Mesothelial cell of epicardium (in vitro differentiated cells): Measurements from ENCODE around the gene CAPN7. TPM values are rescaled to one million over a fixed set of nuclear protein-coding genes. Genes with fewer than 3 reads are reported as not detected.

Experiments
- DNase-seq, 2 experiments: peaks; one replicate each; pipeline ENCODE4 v3.0.0; 2021; ENCODE audit warnings: low spot score in 2 of 2; ENCODE audit not compliant: unreplicated experiment in 2 of 2
- H3K27ac Mint-ChIP-seq: 2 replicates; pipeline ENCODE4 v1.8.0; 2021; ENCODE audit warnings: mixed read lengths
- H3K27me3 Mint-ChIP-seq: 2 replicates; pipeline ENCODE4 v1.8.0; 2021; ENCODE audit warnings: low read depth, mixed read lengths
- H3K36me3 Mint-ChIP-seq: 2 replicates; pipeline ENCODE4 v1.8.0; 2021; ENCODE audit warnings: mixed read lengths
- H3K4me1 Mint-ChIP-seq: 2 replicates; pipeline ENCODE4 v1.8.0; 2021; ENCODE audit warnings: mixed read lengths
- H3K4me3 Mint-ChIP-seq: 2 replicates; pipeline ENCODE4 v1.8.0; 2021; ENCODE audit warnings: mild to moderate bottlenecking, moderate library complexity, mixed read lengths
- H3K9me3 Mint-ChIP-seq: 2 replicates; pipeline ENCODE4 v1.8.0; 2021; ENCODE audit warnings: mixed read lengths
- total RNA-seq: library from RNA; stranded (reverse); gene quantifications from 3 replicates; pipeline ENCODE4 v1.2.1, GENCODE V29; 2021
- TF ChIP-seq, protein P1 (sequence below): fragments of 200-600 bp; sonication (generic); IDR thresholded peaks from one replicate; pipeline ENCODE4 v1.5.0; 2021; ENCODE audit warnings: antibody characterized with exemption; ENCODE audit not compliant: unreplicated experiment

CAPN7 gene
- total RNA-seq, 1 donor from 2014 or later, result 42.4 TPM

DNA sequence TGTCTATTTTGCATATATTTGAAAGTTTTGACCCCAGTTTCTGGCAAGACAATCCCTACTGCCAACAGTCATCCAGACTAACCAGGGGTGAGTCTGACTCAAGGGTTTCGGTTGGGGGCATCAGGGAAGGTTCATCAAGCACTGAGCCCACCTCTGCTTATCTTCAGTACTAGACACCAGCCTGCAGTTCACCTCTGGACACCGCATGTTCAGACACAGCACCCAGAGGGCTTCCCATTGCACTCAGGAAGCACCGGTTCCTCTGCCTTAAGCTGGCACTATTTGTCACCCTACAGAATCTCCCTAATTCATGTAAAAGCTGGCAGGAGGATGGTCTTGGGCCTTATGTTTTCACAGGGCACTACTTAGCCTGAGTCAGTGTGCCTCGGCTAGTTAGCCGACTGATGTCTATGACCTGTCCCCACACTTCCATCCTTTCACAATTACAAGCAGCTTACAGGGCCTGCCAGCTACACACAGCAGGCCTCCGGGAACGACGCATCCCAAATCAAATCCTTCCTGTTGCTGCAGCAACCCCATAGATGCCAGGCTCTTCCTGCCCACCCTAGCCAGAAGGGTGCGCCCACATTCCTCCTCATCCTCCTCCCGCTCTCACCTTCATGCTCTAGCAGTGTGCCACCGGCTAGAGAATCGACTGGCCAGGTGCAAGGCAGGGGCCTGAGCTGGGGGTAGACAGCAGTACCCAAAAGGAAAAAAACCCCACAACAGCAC is 73.8 kb downstream of the CAPN7 start:
- Mint-ChIP-seq H3K9me3 (no peaks in the 10 kb centered on the region), H3K4me3 (no peak overlapping the region), H3K27ac (peak overlapping the region; percentile 36)

DNA sequence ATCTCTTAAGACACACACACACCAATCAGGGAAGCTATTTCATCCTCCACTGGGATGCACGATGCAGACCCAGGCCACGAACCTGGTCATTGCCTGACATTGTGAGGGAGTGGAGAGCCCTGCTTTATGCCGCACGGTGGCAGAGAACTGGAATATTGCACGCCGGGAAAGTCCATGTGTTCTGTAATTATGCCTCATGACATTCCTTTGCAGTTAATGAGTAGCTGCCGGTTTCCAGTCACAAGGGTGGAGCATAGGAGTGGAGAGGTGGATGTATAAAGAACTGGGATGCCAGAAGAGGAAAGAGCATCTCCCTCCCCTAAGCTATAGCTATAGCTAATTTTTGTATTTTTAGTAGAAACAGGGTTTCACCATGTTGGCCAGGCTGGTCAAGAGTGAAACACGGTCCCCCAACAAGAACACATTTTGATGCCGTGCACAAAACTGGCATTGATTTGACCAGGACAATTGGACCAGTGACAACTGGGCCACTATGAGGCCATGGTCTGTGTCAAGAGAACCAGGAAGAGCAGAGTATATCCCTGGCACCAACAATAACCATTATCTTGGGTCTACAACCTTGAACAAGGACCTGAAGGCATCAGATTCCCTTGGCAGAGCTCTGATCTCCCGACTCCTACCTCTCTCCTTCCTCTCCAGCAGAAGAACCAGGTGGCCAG is 74.9 kb downstream of the CAPN7 start:
- no peaks in the 10 kb centered on the region for H3K27me3 Mint-ChIP-seq
- no peak overlapping the region for H3K27ac Mint-ChIP-seq
- H3K9me3 Mint-ChIP-seq, result no peaks in the 10 kb centered on the region
- TF ChIP-seq, protein P1, sequence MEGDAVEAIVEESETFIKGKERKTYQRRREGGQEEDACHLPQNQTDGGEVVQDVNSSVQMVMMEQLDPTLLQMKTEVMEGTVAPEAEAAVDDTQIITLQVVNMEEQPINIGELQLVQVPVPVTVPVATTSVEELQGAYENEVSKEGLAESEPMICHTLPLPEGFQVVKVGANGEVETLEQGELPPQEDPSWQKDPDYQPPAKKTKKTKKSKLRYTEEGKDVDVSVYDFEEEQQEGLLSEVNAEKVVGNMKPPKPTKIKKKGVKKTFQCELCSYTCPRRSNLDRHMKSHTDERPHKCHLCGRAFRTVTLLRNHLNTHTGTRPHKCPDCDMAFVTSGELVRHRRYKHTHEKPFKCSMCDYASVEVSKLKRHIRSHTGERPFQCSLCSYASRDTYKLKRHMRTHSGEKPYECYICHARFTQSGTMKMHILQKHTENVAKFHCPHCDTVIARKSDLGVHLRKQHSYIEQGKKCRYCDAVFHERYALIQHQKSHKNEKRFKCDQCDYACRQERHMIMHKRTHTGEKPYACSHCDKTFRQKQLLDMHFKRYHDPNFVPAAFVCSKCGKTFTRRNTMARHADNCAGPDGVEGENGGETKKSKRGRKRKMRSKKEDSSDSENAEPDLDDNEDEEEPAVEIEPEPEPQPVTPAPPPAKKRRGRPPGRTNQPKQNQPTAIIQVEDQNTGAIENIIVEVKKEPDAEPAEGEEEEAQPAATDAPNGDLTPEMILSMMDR, result no peak
- DNase-seq, result no peak
- peaks cover 24% of the 10 kb centered on the region for H3K4me1 Mint-ChIP-seq
- H3K4me3 Mint-ChIP-seq, result no peak overlapping the region
- no peaks in the 10 kb centered on the region for H3K36me3 Mint-ChIP-seq

More for the DNA sequence above, 73.8 kb downstream of the CAPN7 start:
- H3K27me3 Mint-ChIP-seq, result no peaks in the 10 kb centered on the region
- peaks cover 21% of the 10 kb centered on the region for H3K4me1 Mint-ChIP-seq
- no peak for DNase-seq
- H3K36me3 Mint-ChIP-seq, result peaks cover 2% of the 10 kb centered on the region
- TF ChIP-seq, protein P1, result no peak

DNA sequence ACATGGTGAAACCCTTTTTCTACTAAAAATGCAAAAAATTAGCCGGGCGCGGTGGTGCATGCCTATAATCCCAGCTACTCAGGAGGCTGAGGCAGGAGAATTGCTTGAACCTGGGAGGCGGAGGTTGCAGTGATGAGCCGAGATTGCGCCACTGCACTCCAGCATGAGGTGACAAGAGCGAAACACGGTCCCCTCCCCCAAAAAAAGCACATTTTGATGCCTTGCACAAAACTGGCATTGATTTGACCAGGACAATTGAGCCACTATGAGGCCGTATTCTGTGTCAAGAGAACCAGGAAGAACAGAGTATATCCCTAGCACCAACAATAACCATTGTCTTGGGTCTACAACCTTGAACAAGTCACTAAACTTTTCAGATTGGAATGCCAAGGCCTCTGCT is 75.8 kb downstream of the CAPN7 start:
- no peaks in the 10 kb centered on the region for H3K27me3 Mint-ChIP-seq
- H3K4me3 Mint-ChIP-seq, result no peak overlapping the region

DNA sequence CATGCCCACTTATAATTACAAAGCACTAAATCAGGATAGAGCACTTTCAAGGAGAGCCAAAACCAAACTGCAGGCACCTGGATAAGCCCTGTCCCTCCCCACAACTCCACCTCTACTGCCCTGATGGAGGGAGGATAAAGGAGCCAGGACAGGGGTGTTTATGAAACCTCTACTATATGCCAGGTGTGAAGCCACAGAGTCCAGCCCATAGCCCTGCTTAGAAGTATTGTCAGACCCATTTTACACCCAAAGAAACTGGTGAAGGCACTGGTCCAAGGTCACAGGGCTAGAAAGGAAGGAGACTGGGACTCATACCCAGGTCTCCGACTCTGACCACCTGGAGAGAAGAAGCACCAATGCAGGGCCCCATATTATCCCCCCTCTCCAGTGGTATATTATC is 77.7 kb downstream of the CAPN7 start:
- TF ChIP-seq, protein P1, result no peak
- H3K27me3 Mint-ChIP-seq, result no peaks in the 10 kb centered on the region
- H3K4me3 Mint-ChIP-seq, result no peak overlapping the region
- H3K9me3 Mint-ChIP-seq, result no peaks in the 10 kb centered on the region
- no peak overlapping the region for H3K27ac Mint-ChIP-seq
- no peak for DNase-seq
- peaks cover 3% of the 10 kb centered on the region for H3K36me3 Mint-ChIP-seq
- peaks cover 24% of the 10 kb centered on the region for H3K4me1 Mint-ChIP-seq

More for the DNA sequence above, 75.8 kb downstream of the CAPN7 start:
- H3K27ac Mint-ChIP-seq, result no peak overlapping the region
- peaks cover 24% of the 10 kb centered on the region for H3K4me1 Mint-ChIP-seq
- H3K9me3 Mint-ChIP-seq, result no peaks in the 10 kb centered on the region
- DNase-seq, result no peak
- no peaks in the 10 kb centered on the region for H3K36me3 Mint-ChIP-seq
- TF ChIP-seq, protein P1, result no peak

DNA sequence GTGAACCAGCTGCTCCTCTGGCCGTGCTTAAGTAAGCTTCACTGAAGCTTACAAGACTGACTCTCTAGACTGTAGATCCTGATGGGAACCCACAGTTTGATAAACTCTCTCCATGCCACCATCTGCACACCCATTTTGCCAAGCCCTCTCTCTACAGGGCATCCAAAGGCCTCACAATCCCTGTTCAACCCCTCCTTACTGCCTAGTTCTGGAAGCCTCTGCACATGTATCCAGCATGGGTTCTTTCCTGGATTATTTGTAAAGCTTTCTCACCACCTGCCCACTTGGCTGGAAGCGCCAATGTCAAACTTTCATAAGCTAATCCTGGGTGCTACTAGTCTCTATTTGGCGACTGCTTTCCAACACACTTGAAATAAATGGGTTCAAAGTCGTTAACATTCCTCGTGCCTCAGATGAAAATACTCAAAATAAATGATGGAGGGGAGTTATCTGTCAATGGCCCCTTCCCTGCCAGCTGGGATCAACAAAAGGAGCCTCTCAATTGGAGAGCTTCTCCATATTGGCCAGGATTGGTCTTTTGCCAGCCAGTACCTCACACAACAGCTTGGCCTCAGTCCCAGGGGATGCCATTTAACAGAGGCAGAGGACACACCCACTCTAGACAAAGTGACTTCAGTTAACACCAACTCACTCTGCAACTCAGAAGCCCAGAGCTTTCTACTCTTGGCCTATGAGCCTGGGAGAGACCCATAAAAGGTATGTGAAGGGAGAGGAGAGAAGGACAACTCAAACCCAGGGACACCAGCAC is 78.3 kb downstream of the CAPN7 start:
- Mint-ChIP-seq H3K27ac (peak overlapping the region; percentile 7), H3K36me3 (peaks cover 8% of the 10 kb centered on the region), H3K9me3 (peaks cover 3% of the 10 kb centered on the region), H3K4me3 (no peak overlapping the region), H3K27me3 (no peaks in the 10 kb centered on the region), H3K4me1 (peaks cover 20% of the 10 kb centered on the region)
- DNase-seq, result no peak
- TF ChIP-seq, protein P1, result no peak
